ENCODE data around the gene KIF1A.

DNA sequence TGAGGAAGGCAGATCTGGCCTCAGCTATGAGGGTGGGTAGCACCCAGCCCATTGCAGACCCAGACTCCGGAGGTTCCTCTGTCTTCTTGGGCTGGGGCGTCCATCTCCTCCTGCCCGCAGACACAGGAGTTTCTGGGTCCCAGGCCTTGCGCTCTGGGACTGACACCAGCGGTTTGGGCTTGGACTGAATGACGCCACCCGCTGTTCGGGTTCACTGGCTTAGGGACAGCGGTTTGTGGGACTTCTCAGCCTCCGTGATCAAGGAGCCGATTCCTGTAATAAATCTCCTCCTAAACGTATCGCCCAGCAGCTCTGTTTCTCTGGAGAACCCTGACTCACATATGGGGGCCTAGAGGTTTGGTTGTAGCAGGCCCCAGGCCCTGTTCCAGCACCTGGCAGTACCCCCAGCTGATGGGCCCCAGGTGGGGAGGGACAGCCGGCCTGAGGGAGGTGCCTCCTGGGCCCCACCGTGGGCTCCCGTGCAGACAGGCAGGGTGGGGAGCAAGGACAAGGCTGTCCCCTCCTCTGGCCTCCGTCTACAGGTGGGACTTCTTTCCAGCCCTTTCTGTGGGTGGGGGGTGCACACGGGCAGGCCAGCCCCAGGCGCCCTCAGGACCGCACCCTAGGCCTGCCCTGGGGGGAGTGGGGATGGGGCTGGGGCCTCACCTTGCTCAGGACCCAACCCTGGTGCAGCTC, 132.8 kb downstream of the KIF1A start:
- TF ChIP-seq, protein P1, sequence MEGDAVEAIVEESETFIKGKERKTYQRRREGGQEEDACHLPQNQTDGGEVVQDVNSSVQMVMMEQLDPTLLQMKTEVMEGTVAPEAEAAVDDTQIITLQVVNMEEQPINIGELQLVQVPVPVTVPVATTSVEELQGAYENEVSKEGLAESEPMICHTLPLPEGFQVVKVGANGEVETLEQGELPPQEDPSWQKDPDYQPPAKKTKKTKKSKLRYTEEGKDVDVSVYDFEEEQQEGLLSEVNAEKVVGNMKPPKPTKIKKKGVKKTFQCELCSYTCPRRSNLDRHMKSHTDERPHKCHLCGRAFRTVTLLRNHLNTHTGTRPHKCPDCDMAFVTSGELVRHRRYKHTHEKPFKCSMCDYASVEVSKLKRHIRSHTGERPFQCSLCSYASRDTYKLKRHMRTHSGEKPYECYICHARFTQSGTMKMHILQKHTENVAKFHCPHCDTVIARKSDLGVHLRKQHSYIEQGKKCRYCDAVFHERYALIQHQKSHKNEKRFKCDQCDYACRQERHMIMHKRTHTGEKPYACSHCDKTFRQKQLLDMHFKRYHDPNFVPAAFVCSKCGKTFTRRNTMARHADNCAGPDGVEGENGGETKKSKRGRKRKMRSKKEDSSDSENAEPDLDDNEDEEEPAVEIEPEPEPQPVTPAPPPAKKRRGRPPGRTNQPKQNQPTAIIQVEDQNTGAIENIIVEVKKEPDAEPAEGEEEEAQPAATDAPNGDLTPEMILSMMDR (IDR thresholded peaks at IDR 0.05), result no peak
- TF ChIP-seq POLR2A (IDR thresholded peaks at IDR 0.05), result no peak
